PC-3 (cell line): ENCODE data around the gene HSPB9. TPM values are rescaled to one million over a fixed set of nuclear protein-coding genes. Genes with fewer than 3 reads are reported as not detected.

Experiments used
- ATAC-seq: fragments of 200-7000 bp; cut with Tn5 transposase; 2 replicates; pipeline ENCODE4 v1.9.1; 2020; ENCODE audit warnings: mild to moderate bottlenecking, moderate library complexity
- Bru-seq: library from RNA; stranded (reverse); fragments of 400-500 nt; gene quantifications from one replicate; lab custom pipeline; 2021; lab: Mats Ljungman, UMichigan
- BruChase-seq, 2 experiments: library from RNA; stranded (reverse); fragments of 400-500 nt; gene quantifications; one replicate each; lab custom pipeline; 2021; lab: Mats Ljungman, UMichigan
- BruUV-seq: library from RNA; stranded (reverse); fragments of 400-500 nt; replicated peaks from 2 replicates; lab custom pipeline; 2021; lab: Mats Ljungman, UMichigan
- CTCF ChIA-PET: fragments of 300-600 bp; sonication (Branson Sonifier 250); formaldehyde crosslinking; loops from one replicate; lab custom pipeline; 2022; ENCODE audit warnings: antibody characterized with exemption; lab: Charles Lee
- POLR2A ChIA-PET: fragments of 300-600 bp; sonication (Branson Sonifier 250); formaldehyde crosslinking; loops from one replicate; lab custom pipeline; 2022; ENCODE audit warnings: antibody characterized with exemption; ENCODE audit not compliant: unreplicated experiment; lab: Charles Lee
- DNase-seq: peaks from one replicate; pipeline ENCODE4 v3.0.0-alpha.2; 2015
- H2AFZ ChIP-seq: fragments of 300-600 bp; sonication (generic); 2 replicates; pipeline ENCODE4 v1.6.0; 2016; ENCODE audit warnings: antibody characterized with exemption, low read length
- H3F3A ChIP-seq: fragments of 300-600 bp; sonication (generic); one replicate; pipeline ENCODE4 v1.6.0; 2017; ENCODE audit warnings: antibody characterized with exemption, low read length, control low read depth, mild to moderate bottlenecking; ENCODE audit not compliant: unreplicated experiment
- H3K27ac ChIP-seq: fragments of 300-600 bp; sonication (generic); 2 replicates; pipeline ENCODE4 v1.5.1; 2016; ENCODE audit warnings: mild to moderate bottlenecking, low read length
- H3K27me3 ChIP-seq: fragments of 300-600 bp; sonication (generic); 2 replicates; pipeline ENCODE4 v1.6.1; 2016; ENCODE audit warnings: low read length, mixed read lengths
- H3K36me3 ChIP-seq: fragments of 300-600 bp; sonication (generic); 2 replicates; pipeline ENCODE4 v1.6.1; 2016; ENCODE audit warnings: low read depth, mixed run types, low read length, mixed read lengths
- H3K4me1 ChIP-seq: fragments of 300-600 bp; sonication (generic); 2 replicates; pipeline ENCODE4 v1.5.1; 2016; ENCODE audit warnings: low read length; ENCODE audit not compliant: insufficient read depth
- H3K4me2 ChIP-seq: fragments of 300-600 bp; sonication (generic); 2 replicates; pipeline ENCODE4 v1.6.0; 2016; ENCODE audit warnings: low read length
- H3K4me3 ChIP-seq: fragments of 300-600 bp; sonication (generic); 2 replicates; pipeline ENCODE4 v1.5.1; 2016; ENCODE audit warnings: mild to moderate bottlenecking, low read length, mixed read lengths
- H3K79me2 ChIP-seq: fragments of 300-600 bp; sonication (generic); 2 replicates; pipeline ENCODE4 v1.6.1; 2017; ENCODE audit warnings: low read length, mixed read lengths
- H3K9ac ChIP-seq: fragments of 300-600 bp; sonication (generic); 2 replicates; pipeline ENCODE4 v1.6.0; 2016; ENCODE audit warnings: mild to moderate bottlenecking, low read length
- H3K9me2 ChIP-seq: fragments of 300-600 bp; sonication (generic); replicated peaks from 2 replicates; pipeline ENCODE4 v1.6.1; 2016; ENCODE audit warnings: mixed run types, low read length, mixed read lengths
- H3K9me3 ChIP-seq: fragments of 300-600 bp; sonication (generic); 2 replicates; pipeline ENCODE4 v1.6.1; 2016; ENCODE audit warnings: low read length, mixed read lengths
- H4K20me1 ChIP-seq: fragments of 300-600 bp; sonication (generic); 2 replicates; pipeline ENCODE4 v1.6.1; 2016; ENCODE audit warnings: low read length, mixed read lengths
- EZH2 ChIP-seq: fragments of 300-600 bp; sonication (generic); IDR thresholded peaks from one replicate; pipeline ENCODE4 v1.6.1; 2017; ENCODE audit warnings: antibody characterized with exemption, mild to moderate bottlenecking, low read length; ENCODE audit not compliant: unreplicated experiment
- EZH2phosphoT487 ChIP-seq: fragments of 300-600 bp; sonication (generic); IDR thresholded peaks from 2 replicates; pipeline ENCODE4 v1.6.1; 2018; ENCODE audit warnings: mild to moderate bottlenecking, antibody characterized with exemption, low read length, borderline replicate concordance
- intact Hi-C: fragments of 100-400 bp; cut with micrococcal nuclease; formaldehyde crosslinking; loops from 2 replicates; pipeline ENCODE4 v1.9.0; 2023
- long read RNA-seq: library from polyadenylated mRNA; unstranded; transcript quantifications from one replicate; pipeline ENCODE4 v2.0.0, GENCODE V29; 2021; ENCODE audit not compliant: unreplicated experiment
- total RNA-seq: library from RNA; depleted of rRNA; stranded (reverse); fragments of >200 nt; gene quantifications from 2 replicates; pipeline ENCODE4 v1.2.3, GENCODE V29; 2014; rRNA removed
- TF ChIP-seq, protein P1 (sequence below): fragments of 300-600 bp; sonication (generic); conservative IDR thresholded peaks from 2 replicates; pipeline ENCODE4 v1.5.1; 2017; ENCODE audit warnings: antibody characterized with exemption, low read depth, mild to moderate bottlenecking, low read length

HSPB9 gene, protein sequence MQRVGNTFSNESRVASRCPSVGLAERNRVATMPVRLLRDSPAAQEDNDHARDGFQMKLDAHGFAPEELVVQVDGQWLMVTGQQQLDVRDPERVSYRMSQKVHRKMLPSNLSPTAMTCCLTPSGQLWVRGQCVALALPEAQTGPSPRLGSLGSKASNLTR
- total RNA-seq (not detected in 2 replicates), Bru-seq, nascent RNA (not detected), BruChase-seq, experiment 1, labeled RNA remaining after a 6-hour chase (not detected), BruChase-seq, experiment 2, labeled RNA remaining after a 2-hour chase (not detected)
- long read RNA-seq: 0 reads

DNA sequence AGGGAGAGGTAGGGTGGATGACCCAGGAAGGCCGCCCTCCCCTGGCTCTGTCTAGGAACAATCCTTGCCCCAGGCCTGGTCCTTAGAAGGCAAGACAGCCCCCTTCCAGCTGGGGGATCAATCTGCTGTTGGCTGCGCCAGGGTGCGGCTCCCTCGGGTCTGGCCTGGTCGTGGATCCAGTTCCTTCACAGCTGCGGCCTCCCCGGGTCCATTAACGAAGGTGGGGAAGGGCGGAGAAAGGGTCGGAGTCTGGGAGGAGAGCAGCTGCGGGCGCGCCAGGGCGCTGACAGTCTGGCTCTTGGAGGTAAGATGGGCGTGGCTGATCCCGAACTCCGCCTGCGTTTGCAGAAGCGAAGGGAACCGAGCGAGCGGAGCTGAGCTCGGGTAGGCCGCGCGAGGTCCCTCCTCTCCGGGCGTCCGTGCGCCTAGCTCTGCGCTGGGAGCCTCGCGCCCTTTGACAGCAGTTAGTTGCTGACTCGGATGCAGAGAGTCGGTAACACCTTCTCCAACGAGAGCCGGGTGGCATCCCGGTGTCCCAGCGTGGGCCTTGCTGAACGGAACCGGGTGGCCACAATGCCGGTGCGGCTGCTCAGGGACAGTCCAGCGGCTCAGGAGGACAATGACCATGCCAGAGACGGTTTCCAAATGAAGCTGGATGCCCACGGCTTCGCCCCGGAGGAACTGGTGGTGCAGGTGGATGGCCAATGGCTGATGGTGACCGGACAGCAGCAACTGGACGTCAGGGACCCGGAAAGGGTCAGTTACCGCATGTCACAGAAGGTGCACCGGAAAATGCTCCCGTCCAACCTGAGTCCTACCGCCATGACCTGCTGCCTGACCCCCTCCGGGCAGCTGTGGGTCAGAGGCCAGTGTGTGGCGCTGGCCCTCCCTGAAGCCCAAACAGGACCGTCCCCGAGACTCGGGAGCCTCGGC is at the start of gene HSPB9:
HSPB9 (plus strand) TSS at position 434 of the 933 bp plus-strand sequence; CDS start at position 481, 47 bp downstream.
- no peak within 1 kb of the TSS for H2AFZ ChIP-seq
- no peaks in the 10 kb centered on the region for H3K9me3 ChIP-seq
- H3K9me2 ChIP-seq: no peaks in the 10 kb centered on the region
- H3K27ac ChIP-seq: no peak within 1 kb of the TSS
- intact Hi-C loops: no loop called here
- CTCF ChIA-PET: no interaction called here
- no peaks in the 10 kb centered on the region for H3K4me1 ChIP-seq
- no peak within 1 kb of the TSS for H3K9ac ChIP-seq
- DNase-seq (no peak), ATAC-seq (no peak)
- H3K36me3 ChIP-seq: no peaks in the 10 kb centered on the region
- POLR2A ChIA-PET: no interaction called here
- no peaks in the 10 kb centered on the region for H3K79me2 ChIP-seq
- TF ChIP-seq EZH2: no peak
- TF ChIP-seq, protein P1, sequence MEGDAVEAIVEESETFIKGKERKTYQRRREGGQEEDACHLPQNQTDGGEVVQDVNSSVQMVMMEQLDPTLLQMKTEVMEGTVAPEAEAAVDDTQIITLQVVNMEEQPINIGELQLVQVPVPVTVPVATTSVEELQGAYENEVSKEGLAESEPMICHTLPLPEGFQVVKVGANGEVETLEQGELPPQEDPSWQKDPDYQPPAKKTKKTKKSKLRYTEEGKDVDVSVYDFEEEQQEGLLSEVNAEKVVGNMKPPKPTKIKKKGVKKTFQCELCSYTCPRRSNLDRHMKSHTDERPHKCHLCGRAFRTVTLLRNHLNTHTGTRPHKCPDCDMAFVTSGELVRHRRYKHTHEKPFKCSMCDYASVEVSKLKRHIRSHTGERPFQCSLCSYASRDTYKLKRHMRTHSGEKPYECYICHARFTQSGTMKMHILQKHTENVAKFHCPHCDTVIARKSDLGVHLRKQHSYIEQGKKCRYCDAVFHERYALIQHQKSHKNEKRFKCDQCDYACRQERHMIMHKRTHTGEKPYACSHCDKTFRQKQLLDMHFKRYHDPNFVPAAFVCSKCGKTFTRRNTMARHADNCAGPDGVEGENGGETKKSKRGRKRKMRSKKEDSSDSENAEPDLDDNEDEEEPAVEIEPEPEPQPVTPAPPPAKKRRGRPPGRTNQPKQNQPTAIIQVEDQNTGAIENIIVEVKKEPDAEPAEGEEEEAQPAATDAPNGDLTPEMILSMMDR: no peak
- TF ChIP-seq EZH2phosphoT487: no peak
- H3F3A ChIP-seq: no peaks in the 10 kb centered on the region
- no peaks in the 10 kb centered on the region for H4K20me1 ChIP-seq
- H3K4me3 ChIP-seq: no peak within 1 kb of the TSS
- BruUV-seq: no TSS peak
- H3K27me3 ChIP-seq: no peaks in the 10 kb centered on the region
- no peak within 1 kb of the TSS for H3K4me2 ChIP-seq

DNA sequence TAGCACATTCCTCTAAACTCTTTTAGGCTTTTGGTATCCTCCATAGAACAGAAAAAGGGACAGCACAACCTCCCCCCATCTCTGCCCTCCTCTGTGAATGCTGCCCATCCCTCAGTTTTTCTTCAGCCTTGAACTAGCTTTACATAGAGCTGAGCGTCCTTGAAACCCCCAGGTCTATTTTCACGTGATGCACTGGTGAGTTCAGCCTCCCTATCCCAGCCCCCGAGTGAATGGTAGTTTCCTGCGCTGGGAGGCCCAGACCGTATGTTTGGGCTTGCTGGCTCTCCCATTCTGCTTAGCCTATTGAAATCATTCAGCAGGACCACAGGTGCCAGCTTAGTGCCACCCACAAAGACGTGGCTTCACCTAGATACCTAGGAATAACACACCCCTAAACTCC is 46.8 kb upstream of the HSPB9 start:
- Histone ChIP-seq H3K4me2 (no peak overlapping the region), H3K9me3 (no peaks in the 10 kb centered on the region), H3K27ac (no peak overlapping the region), H3K27me3 (0 out of 2 replicates have a peak, but pooled peaks cover 8% of the 10 kb centered on the region), H2AFZ (no peak overlapping the region), H3K79me2 (no peaks in the 10 kb centered on the region), H3K4me3 (no peak overlapping the region), H3K36me3 (no peaks in the 10 kb centered on the region), H3F3A (no peaks in the 10 kb centered on the region), H3K4me1 (no peaks in the 10 kb centered on the region), H4K20me1 (no peaks in the 10 kb centered on the region), H3K9me2 (no peaks in the 10 kb centered on the region), H3K9ac (no peak overlapping the region)
- DNase-seq (no peak), ATAC-seq (no peak)
- no TSS peak for BruUV-seq
- POLR2A ChIA-PET: interaction anchor here (0.6 kb wide), 1 partner anchor 143 kb away, joined by 12 read pairs; no protein-coding TSS in a partner anchor
- intact Hi-C loops: no loop called here
- TF ChIP-seq, protein P1: no peak
- CTCF ChIA-PET: no interaction called here
